GM21717 (cell line): ENCODE measurements around the gene INVS.
"Not testable (repeated sequence)": the region's sequence is repeated elsewhere in the genome, so short reads cannot be mapped to it uniquely, and the experiment has no call there.

Experiments used
- ATAC-seq: cut with Tn5 transposase; IDR thresholded peaks from one replicate; pipeline ENCODE4 v1.9.1; 2021; ENCODE audit warnings: mild to moderate bottlenecking, moderate library complexity; ENCODE audit not compliant: unreplicated experiment

The INVS gene

DNA sequence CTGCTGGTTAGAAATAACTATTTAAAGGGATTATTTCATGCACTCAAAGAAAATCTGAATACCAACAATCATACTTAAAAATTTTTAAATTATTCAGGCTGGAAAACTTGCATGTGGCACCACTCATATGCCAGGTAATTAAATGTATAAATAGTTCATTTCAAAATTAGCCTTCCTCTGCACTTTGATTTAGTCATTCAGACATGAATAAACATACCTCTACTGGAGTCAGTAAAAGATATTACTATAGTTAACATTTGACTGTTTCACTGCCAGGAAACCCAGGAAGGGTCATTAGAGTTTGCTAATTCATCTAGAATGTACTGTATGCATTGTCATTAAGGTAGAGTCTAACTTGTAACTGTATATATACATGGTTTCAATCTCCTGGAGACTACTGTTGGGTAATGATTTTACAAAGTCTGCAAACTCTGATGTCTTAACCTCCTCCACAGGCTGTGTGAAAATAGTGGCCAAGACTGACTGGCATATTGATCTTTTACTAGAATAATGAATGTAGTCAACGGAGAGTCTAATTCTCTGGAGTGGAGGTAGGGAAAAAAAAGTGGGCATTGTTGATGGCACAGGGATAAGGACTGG, 210.0 kb downstream of the INVS start:
- no peak for ATAC-seq

DNA sequence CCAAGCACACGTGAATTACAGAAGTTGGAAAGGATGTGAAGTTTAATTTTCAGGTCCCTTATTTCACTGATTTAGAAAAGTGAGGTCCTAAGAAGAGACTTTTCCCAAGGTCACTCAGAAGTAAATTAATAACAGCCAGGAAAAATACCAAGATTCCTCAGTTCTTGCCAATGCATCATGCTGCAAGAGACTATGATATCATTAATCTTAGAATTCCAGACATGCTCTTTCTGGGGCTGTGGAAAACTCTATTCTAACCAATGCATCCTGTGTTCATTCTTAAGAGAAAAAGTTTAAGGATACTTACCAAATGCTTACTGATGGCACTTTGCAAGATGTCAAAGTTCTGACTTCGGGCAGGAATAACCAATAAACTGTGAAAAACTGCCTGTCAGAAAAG, 210.9 kb downstream of the INVS start:
- no peak for ATAC-seq

DNA sequence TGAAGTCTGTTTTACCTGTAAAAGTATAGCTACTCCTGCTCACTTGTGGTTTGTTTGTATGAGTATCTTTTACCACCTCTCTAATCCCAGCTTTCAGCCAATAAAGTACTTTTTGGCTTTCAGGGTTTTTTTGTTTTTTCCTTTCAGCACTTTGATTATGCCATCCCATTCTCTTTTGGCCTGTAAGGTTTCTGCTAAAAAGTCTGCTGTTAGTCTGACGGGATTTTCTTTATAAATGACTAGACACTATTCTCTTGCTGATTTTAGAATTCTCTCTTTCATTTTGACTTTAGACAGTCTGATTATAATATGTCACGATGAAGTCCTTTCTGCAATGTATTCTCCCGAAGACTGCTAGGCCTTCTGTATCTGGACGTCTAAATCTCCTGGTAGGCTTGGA, 216.5 kb downstream of the INVS start:
- ATAC-seq = no peak

DNA sequence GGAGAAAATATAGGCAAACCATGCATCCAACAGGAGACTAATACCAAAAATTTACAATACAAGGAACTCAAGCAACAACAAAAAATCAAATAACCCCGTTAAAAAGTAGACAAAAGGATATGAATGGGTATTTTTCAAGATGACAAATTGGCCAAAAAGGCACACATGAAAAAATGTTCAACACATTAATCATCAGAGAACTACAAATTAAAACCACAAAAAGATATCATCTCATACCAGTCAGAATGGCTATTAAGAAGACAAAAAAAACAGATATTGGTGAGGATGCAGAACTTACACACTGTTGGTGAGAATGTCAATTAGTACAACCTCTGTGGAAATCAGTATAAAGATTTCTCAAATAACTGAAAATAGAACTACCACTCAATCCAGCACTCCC, 218.7 kb downstream of the INVS start:
- no peak for ATAC-seq

DNA sequence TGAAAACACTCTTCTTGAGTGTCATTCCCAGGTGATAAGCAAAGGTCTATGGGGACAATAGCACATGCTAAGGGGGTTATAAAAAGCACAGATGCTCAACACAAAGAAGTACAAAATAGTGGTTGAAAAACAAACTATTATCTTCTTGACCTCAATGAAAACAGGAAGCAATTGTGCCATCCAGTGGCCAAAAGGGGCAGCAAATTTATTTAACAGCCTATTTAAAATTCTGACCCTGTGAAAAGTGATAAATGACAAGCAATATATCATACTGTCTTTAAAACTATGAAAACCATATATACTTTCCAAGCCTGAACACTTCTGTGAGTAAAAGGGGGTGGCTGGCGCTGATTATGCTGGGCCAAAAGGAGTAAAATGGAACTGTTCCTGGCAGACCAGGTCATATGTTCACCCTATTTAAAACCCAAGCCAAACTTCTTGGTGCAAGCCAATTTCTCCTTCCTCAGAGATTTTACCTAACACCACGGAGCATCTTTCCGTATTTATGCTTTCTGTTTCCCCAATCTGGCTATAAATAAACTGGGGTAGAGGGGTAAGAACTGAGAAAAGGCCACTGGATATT, 224.0 kb downstream of the INVS start:
- no peak for ATAC-seq

DNA sequence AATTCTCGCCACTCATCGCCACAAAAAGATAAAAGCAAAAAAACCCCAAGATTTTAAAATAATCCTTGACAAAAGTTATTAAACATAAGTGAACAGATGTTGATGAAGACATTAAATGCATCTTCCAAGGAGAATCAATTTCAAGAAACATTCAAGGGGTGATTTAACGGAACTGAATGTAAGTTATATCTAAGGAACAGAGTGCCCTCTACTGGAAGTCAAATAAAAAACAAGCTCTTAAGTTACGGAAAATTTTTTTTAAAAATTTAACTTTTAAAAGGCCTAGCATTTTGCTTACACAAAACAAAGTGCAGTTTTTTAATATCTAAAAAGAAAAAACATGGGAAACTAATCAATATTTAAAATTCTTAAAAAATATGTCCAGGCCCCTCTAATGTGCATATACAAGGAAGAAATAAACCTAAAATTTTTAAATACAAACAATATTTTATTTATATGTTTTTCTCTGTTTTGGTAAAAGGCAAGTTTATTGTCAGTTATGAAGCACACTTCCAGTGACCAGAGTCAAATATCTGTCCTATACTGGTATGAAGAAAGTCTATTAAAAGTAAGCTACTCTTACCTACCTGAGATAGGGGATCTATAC, 225.7 kb downstream of the INVS start:
- no peak for ATAC-seq

DNA sequence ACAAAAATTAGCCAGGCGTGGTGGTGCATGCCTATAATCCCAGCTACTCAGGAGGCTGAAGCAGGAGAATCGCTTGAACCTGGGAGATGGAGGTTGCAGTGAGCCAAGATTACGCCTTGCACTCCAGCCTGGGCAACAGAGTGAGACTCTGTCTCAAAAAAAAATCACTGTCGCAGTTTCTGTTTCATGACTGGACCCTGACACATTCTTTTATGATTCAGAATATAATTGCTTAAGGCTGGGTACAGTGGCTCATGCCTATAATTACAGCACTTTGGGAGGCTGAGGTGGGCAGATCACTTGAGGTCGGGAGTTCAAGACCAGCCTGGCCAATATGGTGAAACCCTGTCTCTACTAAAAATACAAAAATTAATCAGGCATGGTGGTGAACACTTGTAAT, 239.7 kb downstream of the INVS start:
- ATAC-seq = not testable (repeated sequence)

DNA sequence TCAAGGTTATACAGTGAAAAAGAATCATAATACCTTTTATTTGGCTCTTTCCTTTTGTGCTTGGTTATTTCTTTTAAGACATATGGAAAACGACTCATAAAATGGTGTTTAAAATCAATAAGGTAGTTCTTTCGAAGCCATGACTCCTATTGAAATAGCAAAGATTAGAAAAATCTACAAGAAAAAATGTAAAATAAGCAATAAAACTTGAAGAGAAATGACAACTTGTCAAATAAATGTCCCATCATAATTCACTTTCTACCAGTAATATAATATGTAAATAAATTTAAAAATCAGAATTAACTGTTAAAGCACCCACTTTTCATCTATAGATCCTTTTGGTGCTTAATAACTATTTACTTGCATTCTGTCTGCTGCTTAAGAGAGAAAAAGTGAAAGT, 241.2 kb downstream of the INVS start:
- ATAC-seq = no peak

DNA sequence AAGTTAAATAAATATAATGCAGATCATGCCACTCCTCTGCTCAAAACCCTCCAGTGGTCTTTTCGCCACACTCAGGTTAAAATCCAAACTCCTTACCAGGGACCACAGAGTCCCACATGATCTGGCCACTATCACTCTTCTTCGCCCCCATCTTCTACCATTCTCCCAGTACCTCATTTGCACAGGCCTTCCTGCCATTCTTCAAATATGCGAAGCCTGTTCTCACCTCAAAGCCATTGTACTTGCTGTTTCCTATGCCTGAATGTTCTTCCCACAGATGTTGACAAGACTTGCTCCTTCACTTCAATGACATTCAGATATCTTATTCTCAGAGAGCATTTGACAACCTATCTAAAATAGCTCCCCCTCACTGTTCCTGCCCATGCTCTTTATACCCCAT, 242.8 kb downstream of the INVS start:
- ATAC-seq = no peak

DNA sequence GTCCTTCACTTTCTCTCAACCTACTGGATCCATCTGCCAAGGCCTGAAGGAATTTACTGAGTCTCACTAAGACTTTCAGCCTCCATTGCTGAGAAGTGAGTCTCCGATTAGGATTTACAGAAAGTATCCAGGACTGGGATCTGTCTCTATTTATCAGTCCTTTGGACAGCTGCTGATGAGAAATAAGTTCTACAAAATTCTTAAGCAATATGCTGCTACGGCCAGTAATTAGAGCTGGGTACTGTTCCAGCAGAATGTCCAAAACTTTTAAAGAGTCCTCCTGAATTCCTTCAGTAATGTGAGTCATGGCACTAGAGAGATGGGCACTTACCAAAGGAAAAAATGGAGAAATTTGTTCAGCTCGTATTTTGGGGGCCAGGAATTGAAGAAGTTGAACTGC, 247.8 kb downstream of the INVS start:
- no peak for ATAC-seq

DNA sequence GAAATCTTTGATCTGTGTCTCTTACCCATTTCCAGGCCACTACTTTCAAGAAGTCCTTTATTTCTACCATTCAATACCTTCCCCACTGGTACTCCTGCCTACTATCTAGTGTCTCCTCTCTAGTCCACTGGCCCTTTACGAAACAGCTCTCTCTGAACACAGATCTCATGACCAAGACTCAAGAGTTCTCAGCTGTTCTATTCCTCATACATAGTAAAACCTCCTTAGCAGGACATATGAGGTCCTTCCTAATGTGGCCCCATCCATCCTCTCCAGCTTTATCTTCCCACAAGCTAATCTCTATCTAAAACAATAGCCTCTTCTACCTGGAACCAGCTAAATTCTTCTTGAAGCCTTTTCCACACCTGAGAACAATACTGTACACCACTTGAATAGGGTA, 251.1 kb downstream of the INVS start:
- no peak for ATAC-seq
